Upper lobe of right lung (tissue), 1 donor: ENCODE data around the gene NKX2-1. TPM values are rescaled to one million over a fixed set of nuclear protein-coding genes. Genes with fewer than 3 reads are reported as not detected.
"Not testable (repeated sequence)": the region's sequence is repeated elsewhere in the genome, so short reads cannot be mapped to it uniquely, and the experiment has no call there.

ENCODE experiments used
- ATAC-seq: fragments of 200-7000 bp; cut with Tn5 transposase; one replicate; pipeline ENCODE4 v1.9.1; 2020; ENCODE audit warnings: mild to moderate bottlenecking, moderate library complexity
- DNase-seq: peaks from one replicate; pipeline ENCODE4 v3.0.0-alpha.2; 2020
- H3K27ac ChIP-seq: fragments of 200-600 bp; one replicate; pipeline ENCODE4 v1.8.0; 2022
- H3K27me3 ChIP-seq: fragments of 200-600 bp; one replicate; pipeline ENCODE4 v1.8.0; 2022; ENCODE audit warnings: mild to moderate bottlenecking
- H3K36me3 ChIP-seq: fragments of 200-600 bp; one replicate; pipeline ENCODE4 v1.8.0; 2022
- H3K4me1 ChIP-seq: fragments of 200-600 bp; one replicate; pipeline ENCODE4 v1.8.0; 2022
- H3K4me3 ChIP-seq: fragments of 200-600 bp; one replicate; pipeline ENCODE4 v1.8.0; 2022; ENCODE audit warnings: mild to moderate bottlenecking
- H3K9me3 ChIP-seq: fragments of 200-600 bp; one replicate; pipeline ENCODE4 v1.8.0; 2022
- CTCF ChIP-seq: fragments of 200-600 bp; IDR thresholded peaks from one replicate; pipeline ENCODE4 v1.8.0; 2022; ENCODE audit warnings: antibody characterized with exemption
- intact Hi-C: fragments of 100-400 bp; cut with DNase I; formaldehyde crosslinking; loops from one replicate; pipeline ENCODE4 v1.11.0; 2022
- total RNA-seq: library from RNA; stranded (reverse); fragmentation: NEBNext Ultra II Directional; extraction: Animal tissue kit (Norgen Biotek cat#: 25700); gene quantifications from one replicate; pipeline ENCODE4 v1.2.1, GENCODE V29; 2021
- donor health status: DM: no; HTN: yes; CAD: no; lungs with severe emphysema.

The NKX2-1 gene
- total RNA-seq, 1 donor from 2014 or later, result 177 TPM

GRCh38 chr14:36550899-36551298, 30.9 kb upstream of the NKX2-1 start:
- Histone ChIP-seq H3K4me3 (no peak overlapping the region), H3K9me3 (no peaks in the 10 kb centered on the region), H3K27me3 (no peaks in the 10 kb centered on the region), H3K36me3 (no peaks in the 10 kb centered on the region), H3K27ac (no peak overlapping the region), H3K4me1 (no peaks in the 10 kb centered on the region)
- ATAC-seq (no peak), DNase-seq (no peak)
- intact Hi-C loops, result no loop called here
- no peak for TF ChIP-seq CTCF

- H3K27me3 ChIP-seq, DNase-seq, H3K4me1 ChIP-seq, H3K36me3 ChIP-seq, H3K27ac ChIP-seq, H3K4me3 ChIP-seq, H3K9me3 ChIP-seq, ATAC-seq, intact Hi-C loops: not testable (repeated sequence)
Measured at GRCh38 chr14:36544280-36544679, 24.2 kb upstream of the NKX2-1 start.

- TF ChIP-seq CTCF, result no peak
- intact Hi-C loops, result no loop called here
Measured at GRCh38 chr14:36538051-36538450, 18.0 kb upstream of the NKX2-1 start.

GRCh38 chr14:36529062-36529461, 9.0 kb upstream of the NKX2-1 start:
- Histone ChIP-seq H3K4me1 (peaks cover 3% of the 10 kb centered on the region), H3K36me3 (no peaks in the 10 kb centered on the region), H3K4me3 (no peak overlapping the region), H3K27ac (no peak overlapping the region), H3K27me3 (peaks cover 33% of the 10 kb centered on the region), H3K9me3 (no peaks in the 10 kb centered on the region)
- TF ChIP-seq CTCF, result no peak
- DNase-seq (no peak), ATAC-seq (no peak)
- intact Hi-C loops, result no loop called here

More at GRCh38 chr14:36538051-36538450, 18.0 kb upstream of the NKX2-1 start:
- Histone ChIP-seq H3K4me3 (no peak overlapping the region), H3K4me1 (no peaks in the 10 kb centered on the region), H3K9me3 (no peaks in the 10 kb centered on the region), H3K27me3 (no peaks in the 10 kb centered on the region), H3K27ac (no peak overlapping the region), H3K36me3 (no peaks in the 10 kb centered on the region)
- DNase-seq (no peak), ATAC-seq (peak; percentile 55)

- Histone ChIP-seq H3K27me3 (peaks cover 65% of the 10 kb centered on the region), H3K36me3 (no peaks in the 10 kb centered on the region), H3K9me3 (no peaks in the 10 kb centered on the region), H3K4me3 (peak overlapping the region; percentile 37), H3K4me1 (peaks cover 14% of the 10 kb centered on the region), H3K27ac (no peak overlapping the region)
- intact Hi-C loops, result no loop called here
- no peak for TF ChIP-seq CTCF
- ATAC-seq, result no peak
- DNase-seq, result no peak
Measured at GRCh38 chr14:36525746-36526099, 5.7 kb upstream of the NKX2-1 start.

GRCh38 chr14:36524874-36525745, 5.1 kb upstream of the NKX2-1 start:
- peaks cover 14% of the 10 kb centered on the region for H3K4me1 ChIP-seq
- H3K27me3 ChIP-seq, result peaks cover 69% of the 10 kb centered on the region
- no peaks in the 10 kb centered on the region for H3K9me3 ChIP-seq
- peak; percentile 49 for TF ChIP-seq CTCF
- no peaks in the 10 kb centered on the region for H3K36me3 ChIP-seq
- intact Hi-C loops, result no loop called here
- H3K27ac ChIP-seq, result peak overlapping the region; percentile 60
- peak overlapping the region; percentile 37 for H3K4me3 ChIP-seq
- ATAC-seq (peak; percentile 67), DNase-seq (peak; percentile 90)
